ENCODE data around the gene DPH2. TPM values are rescaled to one million over a fixed set of nuclear protein-coding genes. Genes with fewer than 3 reads are reported as not detected.

Gene DPH2
- total RNA-seq, 1 donor from 2014 or later: 15.2 TPM

- peak within 1 kb of the TSS; percentile 11 for H3K27ac ChIP-seq
- no peaks in the 10 kb centered on the region for H3K9me3 ChIP-seq
- H3K36me3 ChIP-seq: no peaks in the 10 kb centered on the region
- no peak for DNase-seq (ENCODE audit: extremely low spot score in 2 of 2)
- H3K4me1 ChIP-seq: peaks cover 66% of the 10 kb centered on the region
- intact Hi-C loops (cut with DNase I): loop anchor here (5.0 kb wide), 1 partner anchor 171 kb away; no protein-coding TSS in a partner anchor
- H3K4me3 ChIP-seq: peak within 1 kb of the TSS; percentile 38 to 50
- TF ChIP-seq POLR2AphosphoS5 (IDR thresholded peaks at IDR 0.05; ENCODE audit: insufficient read depth in 1 of 2, low read depth in 1 of 2): peak in 1 of 2 donors; percentile 41
- no peak for TF ChIP-seq CTCF (IDR thresholded peaks at IDR 0.05)
- no peak for TF ChIP-seq POLR2A (IDR thresholded peaks at IDR 0.05)
- H3K27me3 ChIP-seq: no peaks in the 10 kb centered on the region
Measured at GRCh38 chr1:43933386-43934100, 36.3 kb upstream of the DPH2 start, which contains the start of gene ARTN. ARTN (plus strand) TSS chr1:43933801; CDS start chr1:43935657, 1,856 bp downstream.

GRCh38 chr1:43934101-43934985, 35.5 kb upstream of the DPH2 start:
- Histone ChIP-seq H3K27ac (peak overlapping the region; percentile 11), H3K4me1 (peaks cover 66% of the 10 kb centered on the region), H3K4me3 (peak overlapping the region; percentile 38 to 50), H3K36me3 (no peaks in the 10 kb centered on the region), H3K27me3 (no peaks in the 10 kb centered on the region), H3K9me3 (no peaks in the 10 kb centered on the region)
- intact Hi-C loops (cut with DNase I): loop anchor here (5.0 kb wide), 1 partner anchor 172 kb away; no protein-coding TSS in a partner anchor
- peak; percentile 51 to 91 (median 78) for TF ChIP-seq CTCF (IDR thresholded peaks at IDR 0.05)
- peak in 1 of 2 donors; percentile 10 for TF ChIP-seq POLR2AphosphoS5 (IDR thresholded peaks at IDR 0.05; ENCODE audit: insufficient read depth in 1 of 2, low read depth in 1 of 2)
- TF ChIP-seq POLR2A (IDR thresholded peaks at IDR 0.05): no peak
- DNase-seq (ENCODE audit: extremely low spot score in 2 of 2): no peak

- TF ChIP-seq POLR2AphosphoS5 (IDR thresholded peaks at IDR 0.05; ENCODE audit: insufficient read depth in 1 of 2, low read depth in 1 of 2) (no peak), CTCF (IDR thresholded peaks at IDR 0.05) (no peak), POLR2A (IDR thresholded peaks at IDR 0.05) (no peak)
- H3K27me3 ChIP-seq: no peaks in the 10 kb centered on the region
- peaks cover 64% of the 10 kb centered on the region for H3K4me1 ChIP-seq
- no peaks in the 10 kb centered on the region for H3K36me3 ChIP-seq
- no peaks in the 10 kb centered on the region for H3K9me3 ChIP-seq
- H3K4me3 ChIP-seq: no peak overlapping the region
- intact Hi-C loops (cut with DNase I): loop anchor here (5.0 kb wide), 1 partner anchor 173 kb away; no protein-coding TSS in a partner anchor
- H3K27ac ChIP-seq: no peak overlapping the region
- no peak for DNase-seq (ENCODE audit: extremely low spot score in 2 of 2)
Measured at GRCh38 chr1:43934986-43935324, 34.9 kb upstream of the DPH2 start.

GRCh38 chr1:43935711-43936427, 33.9 kb upstream of the DPH2 start:
- Histone ChIP-seq H3K36me3 (no peaks in the 10 kb centered on the region), H3K27ac (no peak overlapping the region), H3K27me3 (no peaks in the 10 kb centered on the region), H3K4me1 (peaks cover 59% of the 10 kb centered on the region), H3K9me3 (no peaks in the 10 kb centered on the region), H3K4me3 (peak overlapping the region; percentile 32 to 61)
- no peak for DNase-seq (ENCODE audit: extremely low spot score in 2 of 2)
- no peak for TF ChIP-seq POLR2AphosphoS5 (IDR thresholded peaks at IDR 0.05; ENCODE audit: insufficient read depth in 1 of 2, low read depth in 1 of 2)
- no peak for TF ChIP-seq POLR2A (IDR thresholded peaks at IDR 0.05)
- no peak for TF ChIP-seq CTCF (IDR thresholded peaks at IDR 0.05)
- intact Hi-C loops (cut with DNase I): no loop called here
